HCT116 (cell line): Measurements from ENCODE around the gene PLEKHA4. TPM values are rescaled to one million over a fixed set of nuclear protein-coding genes. Genes with fewer than 3 reads are reported as not detected.

ENCODE experiments used
- ATAC-seq: fragments of 200-7000 bp; cut with Tn5 transposase; 2 replicates; pipeline ENCODE4 v1.9.1; 2020; ENCODE audit warnings: mild to moderate bottlenecking, moderate library complexity
- BruUV-seq: library from RNA; stranded (reverse); fragments of 400-500 nt; replicated peaks from 2 replicates; lab custom pipeline; 2021; lab: Mats Ljungman, UMichigan
- CTCF ChIA-PET: fragments of 300-600 bp; sonication (Branson Sonifier 250); formaldehyde crosslinking; loops from one replicate; lab custom pipeline; 2021; ENCODE audit warnings: antibody characterized with exemption; lab: Charles Lee
- POLR2A ChIA-PET: fragments of 300-600, 350-600 bp; sonication (Branson Sonifier 250); formaldehyde crosslinking; loops from one replicate; lab custom pipeline; 2021; ENCODE audit warnings: antibody characterized with exemption; lab: Charles Lee
- RAD21 ChIA-PET, 2 experiments: fragments of 300-600 bp; sonication (Branson Sonifier 250); formaldehyde crosslinking; loops; one replicate each; lab custom pipeline; 2023; ENCODE audit warnings: low total read pairs in 2 of 2; ENCODE audit not compliant: uncharacterized antibody in 2 of 2, unreplicated experiment in 2 of 2, low non-redundant PET in 1 of 2; lab: Charles Lee
- DNase-seq: peaks from one replicate; pipeline ENCODE4 v3.0.0-alpha.2; 2010; ENCODE audit warnings: low read depth, low spot score
- H2AFZ ChIP-seq: fragments of 200-600 bp; shearing (Covaris generic), sonication (generic); 2 replicates; pipeline ENCODE4 v1.6.1; 2017; ENCODE audit warnings: low read depth, mixed run types, mixed read lengths, antibody characterized with exemption, low read length; ENCODE audit not compliant: poor library complexity, severe bottlenecking
- H3K27ac ChIP-seq: 2 replicates; pipeline ENCODE4 v1.5.1; 2012; ENCODE audit warnings: low read depth, low read length
- H3K27me3 ChIP-seq: fragments of 200-600 bp; sonication (generic); 2 replicates; pipeline ENCODE4 v1.6.1; 2016; ENCODE audit warnings: mixed run types, low read length, mixed read lengths; ENCODE audit not compliant: insufficient read depth
- H3K36me3 ChIP-seq, 2 experiments: fragments of 200-500 bp in 1 of 2; fragments of 200-600 bp in 1 of 2; sonication (Bioruptor generic) in 1 of 2; sonication (generic) in 1 of 2; 2 replicates each; pipeline versions ENCODE4 v1.5.1 to v1.6.1; 2014 to 2016; ENCODE audit warnings: low read length in 2 of 2, inconsistent platforms in 1 of 2, mixed read lengths in 1 of 2, mixed run types in 1 of 2; ENCODE audit not compliant: insufficient read depth in 2 of 2, control insufficient read depth in 1 of 2
- H3K4me1 ChIP-seq, 2 experiments: fragments of 200-600 bp in 1 of 2; sonication (generic) in 1 of 2; 2 replicates each; pipeline versions ENCODE4 v1.5.1 to v1.6.1; 2012 to 2017; ENCODE audit warnings: low read length in 2 of 2, inconsistent platforms in 1 of 2, mild to moderate bottlenecking in 1 of 2, mixed read lengths in 1 of 2, mixed run types in 1 of 2, moderate library complexity in 1 of 2; ENCODE audit not compliant: insufficient read depth in 2 of 2, control insufficient read depth in 1 of 2
- H3K4me2 ChIP-seq: fragments of 200-600 bp; sonication (generic); 2 replicates; pipeline ENCODE4 v1.6.1; 2017; ENCODE audit warnings: mixed run types, low read length, mixed read lengths
- H3K4me3 ChIP-seq, 2 experiments: fragments of 200-600 bp in 1 of 2; sonication (generic) in 1 of 2; replicated peaks in 1 of 2; 2 replicates each; pipeline ENCODE4 v1.5.1; 2011 to 2016; ENCODE audit warnings: low read length in 2 of 2, control low read depth in 1 of 2, low read depth in 1 of 2, mild to moderate bottlenecking in 1 of 2, mixed read lengths in 1 of 2, mixed run types in 1 of 2
- H3K79me2 ChIP-seq: fragments of 200-600 bp; sonication (generic); 2 replicates; pipeline ENCODE4 v1.6.1; 2017; ENCODE audit warnings: mild to moderate bottlenecking, mixed run types, low read length, moderate library complexity, mixed read lengths; ENCODE audit not compliant: insufficient read depth
- H3K9ac ChIP-seq: fragments of 200-600 bp; sonication (generic); 2 replicates; pipeline ENCODE4 v1.6.1; 2016; ENCODE audit warnings: low read length, mixed read lengths
- H3K9me2 ChIP-seq: fragments of 200-600 bp; sonication (generic), shearing (Covaris generic); 2 replicates; pipeline ENCODE4 v1.6.1; 2017; ENCODE audit warnings: mixed run types, mild to moderate bottlenecking, moderate library complexity; ENCODE audit not compliant: insufficient read depth
- H3K9me3 ChIP-seq, 2 experiments: fragments of 200-500 bp in 1 of 2; fragments of 200-600 bp in 1 of 2; sonication (Bioruptor generic) in 1 of 2; sonication (generic) in 1 of 2; 2 replicates each; pipeline ENCODE4 v1.6.1; 2014 to 2017; ENCODE audit warnings: low read length in 2 of 2, mixed read lengths in 2 of 2, inconsistent platforms in 1 of 2, low read depth in 1 of 2, mild to moderate bottlenecking in 1 of 2, mixed run types in 1 of 2, moderate library complexity in 1 of 2; ENCODE audit not compliant: control insufficient read depth in 1 of 2, insufficient read depth in 1 of 2
- H4K20me1 ChIP-seq: fragments of 200-600 bp; sonication (generic), shearing (Covaris generic); 2 replicates; pipeline ENCODE4 v1.6.1; 2017; ENCODE audit warnings: mixed run types, mild to moderate bottlenecking, moderate library complexity; ENCODE audit not compliant: insufficient read depth
- CBX3 ChIP-seq: IDR thresholded peaks from 2 replicates; pipeline ENCODE4 v1.6.1; 2012; ENCODE audit warnings: low read depth
- CEBPB ChIP-seq: IDR thresholded peaks from 2 replicates; pipeline ENCODE4 v1.6.1; 2012; ENCODE audit warnings: low read depth
- POLR2AphosphoS5 ChIP-seq: IDR thresholded peaks from 2 replicates; pipeline ENCODE4 v1.6.1; 2011; ENCODE audit warnings: mild to moderate bottlenecking, low read depth, low read length, moderate library complexity
- SP1 ChIP-seq: IDR thresholded peaks from 2 replicates; pipeline ENCODE4 v1.6.1; 2012; ENCODE audit warnings: low read depth
- YY1 ChIP-seq: IDR thresholded peaks from 2 replicates; pipeline ENCODE4 v1.6.1; 2011; ENCODE audit warnings: low read length, low read depth, moderate library complexity, mild to moderate bottlenecking; ENCODE audit not compliant: insufficient replicate concordance; ENCODE audit errors: extremely low read depth
- ZBTB33 ChIP-seq: IDR thresholded peaks from 2 replicates; pipeline ENCODE4 v1.6.1; 2011; ENCODE audit warnings: mild to moderate bottlenecking, low read length, moderate library complexity; ENCODE audit not compliant: insufficient replicate concordance; ENCODE audit errors: extremely low read depth
- intact Hi-C: fragments of 100-400 bp; cut with micrococcal nuclease; formaldehyde crosslinking; loops from 2 replicates; pipeline ENCODE4 v1.10.0; 2022
- total RNA-seq: library from RNA; stranded (reverse); gene quantifications from one replicate; pipeline ENCODE4 v1.2.1, GENCODE V29; 2021; ENCODE audit not compliant: unreplicated experiment

Gene PLEKHA4
- total RNA-seq, 1 experiment from 2014 or later = 20.4 TPM

DNA sequence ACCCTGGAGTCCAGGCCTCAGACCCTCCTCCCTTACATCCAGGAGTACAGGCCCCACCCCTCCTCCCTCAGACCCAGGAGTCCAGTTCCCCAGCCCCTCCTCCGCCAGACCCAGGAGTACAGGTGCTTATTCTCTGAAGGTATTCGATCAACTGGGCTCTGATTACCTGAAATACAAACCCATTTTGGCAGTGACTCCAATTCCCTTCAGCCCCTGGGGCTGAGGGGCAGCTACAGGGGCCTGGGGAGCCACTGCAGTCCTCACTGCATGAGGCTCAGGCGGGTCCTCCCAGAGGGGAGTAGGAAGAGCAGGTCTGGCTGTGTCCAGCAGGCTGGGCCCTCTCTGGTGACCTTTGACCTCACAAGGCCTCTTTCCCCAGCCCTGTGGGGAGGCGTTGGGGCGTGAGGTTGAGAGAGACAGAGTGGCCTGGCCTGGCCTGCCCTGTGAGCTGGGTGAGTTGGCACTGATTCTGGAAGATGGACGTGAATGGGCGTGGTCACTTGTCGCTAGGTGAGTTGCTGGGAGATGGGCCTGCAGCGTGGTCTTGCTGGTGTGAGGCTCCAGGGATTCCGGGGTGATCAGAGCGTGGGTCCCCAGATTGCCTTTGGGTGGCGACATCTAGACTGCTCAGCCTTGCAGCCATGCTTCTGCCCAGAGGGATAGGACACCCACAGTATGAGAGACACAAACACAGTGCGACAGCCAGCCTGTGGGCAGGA lies 60.7 kb downstream of the PLEKHA4 start:
- H3K36me3 ChIP-seq = peaks cover 0 to 4% of the 10 kb centered on the region in 2 experiments; a peak in 2 of 4 replicates
- ATAC-seq (no peak), DNase-seq (no peak)
- no peaks in the 10 kb centered on the region for H4K20me1 ChIP-seq
- no peak overlapping the region for H2AFZ ChIP-seq
- no peaks in the 10 kb centered on the region for H3K9me2 ChIP-seq
- H3K9me3 ChIP-seq = no peaks in the 10 kb centered on the region
- TF ChIP-seq CBX3 (no peak), ZBTB33 (no peak), CEBPB (no peak), POLR2AphosphoS5 (no peak), YY1 (no peak), SP1 (no peak)
- POLR2A ChIA-PET = no interaction called here
- H3K79me2 ChIP-seq = peaks cover 26% of the 10 kb centered on the region; the same call in 1 of the 2 replicates
- no peak overlapping the region; the same call in 1 of the 2 replicates for H3K27ac ChIP-seq
- CTCF ChIA-PET = interaction anchor here (1.4 kb wide), 1 partner anchor 12 kb away, joined by 13 read pairs; no protein-coding TSS in a partner anchor
- no peak overlapping the region for H3K4me3 ChIP-seq
- H3K4me1 ChIP-seq = peaks cover 15 to 23% of the 10 kb centered on the region in 2 experiments
- RAD21 ChIA-PET = no interaction called here
- BruUV-seq = no TSS peak
- H3K4me2 ChIP-seq = no peak overlapping the region
- H3K27me3 ChIP-seq = no peaks in the 10 kb centered on the region
- intact Hi-C loops = no loop called here
- H3K9ac ChIP-seq = no peak overlapping the region
